A549 treated with RU486 at 1 μM for 4 hours (cell line): Measurements from ENCODE around the gene HOXB1. TPM values are rescaled to one million over a fixed set of nuclear protein-coding genes. Genes with fewer than 3 reads are reported as not detected.

ENCODE experiments used
- total RNA-seq: library from RNA; stranded (reverse); fragments of 200-300 nt; extraction: Qiagen RNA extraction; gene quantifications from 5 replicates; pipeline ENCODE4 v1.2.3, GENCODE V29; 2022; ENCODE audit warnings: low read depth

Gene HOXB1
- total RNA-seq = not detected in 5 replicates

GRCh38 chr17:48530887-48531272, at the start of gene HOXB1:
HOXB1 (minus strand) TSS chr17:48531011; CDS start chr17:48530904, 107 bp downstream.

GRCh38 chr17:48577946-48578615, 47.3 kb upstream of the HOXB1 start, which contains the start of gene HOXB4:
HOXB4 (minus strand) TSS chr17:48578350; CDS start chr17:48578319, 31 bp downstream.

GRCh38 chr17:48545022-48545375, 14.2 kb upstream of the HOXB1 start, which contains the start of gene HOXB2:
HOXB2 (minus strand) TSS chr17:48545109; CDS start chr17:48544911, 198 bp downstream.

Other genes with a start within 250 kb of the HOXB1 start
- gene SKAP1, start 100.8 kb downstream of the HOXB1 start, total RNA-seq = 0.08 TPM in 1 of 5 replicates, not detected in the others
- 0.43 to 1.1 TPM (median 0.53 TPM) in 5 replicates for gene HOXB2, start 14.1 kb upstream of the HOXB1 start, total RNA-seq
- gene HOXB4, start 47.3 kb upstream of the HOXB1 start, total RNA-seq = 0.09 to 0.15 TPM (median 0.12 TPM) in 3 of 5 replicates, not detected in the others
- 3.9 to 6.7 TPM (median 4.8 TPM) in 5 replicates for gene HOXB3, start 59.2 kb upstream of the HOXB1 start, total RNA-seq
- 1.5 to 2.9 TPM (median 2.5 TPM) in 5 replicates for gene HOXB5, start 62.8 kb upstream of the HOXB1 start, total RNA-seq
- gene HOXB6, start 74.0 kb upstream of the HOXB1 start, total RNA-seq = 4.0 to 6.9 TPM (median 5.4 TPM) in 5 replicates
- gene HOXB7, start 80.0 kb upstream of the HOXB1 start, total RNA-seq = 31.1 to 41.0 TPM (median 33.2 TPM) in 5 replicates
- gene HOXB8, start 84.3 kb upstream of the HOXB1 start, total RNA-seq = 7.8 to 12.5 TPM (median 10.2 TPM) in 5 replicates
- gene HOXB9, start 95.3 kb upstream of the HOXB1 start, total RNA-seq = 7.5 to 8.8 TPM (median 8.6 TPM) in 5 replicates
- gene PRAC1, start 191.5 kb upstream of the HOXB1 start, total RNA-seq = not detected in 5 replicates
- not detected in 5 replicates for gene PRAC2, start 192.2 kb upstream of the HOXB1 start, total RNA-seq
- gene HOXB13, start 197.7 kb upstream of the HOXB1 start, total RNA-seq = 1.6 to 2.4 TPM (median 2.2 TPM) in 5 replicates